K562 (cell line): ENCODE measurements around the gene ZDHHC17. TPM values are rescaled to one million over a fixed set of nuclear protein-coding genes. Genes with fewer than 3 reads are reported as not detected.
A peak's percentile ranks its signal among the peaks of the same experiment; 100 is the strongest.

Experiments used
- ASH1L ChIP-seq: fragments of 450-650 bp; IDR thresholded peaks from 2 replicates; pipeline ENCODE4 v1.6.1; 2018; ENCODE audit warnings: borderline replicate concordance, mild to moderate bottlenecking, low read depth; ENCODE audit not compliant: partially characterized antibody
- BACH1 ChIP-seq: fragments of 200-800 bp; sonication (Bioruptor generic); IDR thresholded peaks from 2 replicates; pipeline ENCODE4 v1.6.1; 2016; ENCODE audit warnings: missing genetic modification characterization, missing compliant biosample characterization
- BDP1 ChIP-seq: IDR thresholded peaks from 3 replicates; pipeline ENCODE4 v1.6.1; 2011; ENCODE audit not compliant: insufficient read length, insufficient read depth
- BRF1 ChIP-seq: IDR thresholded peaks from 3 replicates; pipeline ENCODE4 v1.6.1; 2011; ENCODE audit warnings: borderline replicate concordance, mild to moderate bottlenecking; ENCODE audit not compliant: insufficient read length; ENCODE audit errors: extremely low read depth
- CHAMP1 ChIP-seq: fragments of 450-650 bp; IDR thresholded peaks from 2 replicates; pipeline ENCODE4 v1.6.1; 2016; ENCODE audit warnings: mild to moderate bottlenecking
- CREB3L1 ChIP-seq: fragments of 450-650 bp; IDR thresholded peaks from 2 replicates; pipeline ENCODE4 v1.6.1; 2014; ENCODE audit warnings: low read depth, mild to moderate bottlenecking, moderate library complexity, borderline replicate concordance
- DACH1 ChIP-seq: fragments of 450-650 bp; IDR thresholded peaks from 2 replicates; pipeline ENCODE4 v1.6.1; 2018; ENCODE audit not compliant: partially characterized antibody
- EWSR1 ChIP-seq: fragments of 450-650 bp; IDR thresholded peaks from 2 replicates; pipeline ENCODE4 v1.6.1; 2018; ENCODE audit warnings: borderline replicate concordance, mild to moderate bottlenecking, low read depth, moderate library complexity; ENCODE audit not compliant: partially characterized antibody
- FOXK1 ChIP-seq: sonication (generic); formaldehyde crosslinking; IDR thresholded peaks from 2 replicates; pipeline ENCODE4 v1.8.0; 2022; ENCODE audit warnings: missing genetic modification reagents, mild to moderate bottlenecking, borderline replicate concordance
- FOXP1 ChIP-seq: sonication (generic); formaldehyde crosslinking; IDR thresholded peaks from 2 replicates; pipeline ENCODE4 v1.8.0; 2022; ENCODE audit warnings: mild to moderate bottlenecking, missing genetic modification reagents
- HEY1 ChIP-seq: fragments of 250-450 bp; sonication (Bioruptor Pico); IDR thresholded peaks from 2 replicates; pipeline ENCODE4 v1.5.0; 2020; ENCODE audit warnings: mild to moderate bottlenecking, moderate library complexity, borderline replicate concordance
- HMG20B ChIP-seq: fragments of 250-450 bp; sonication (Bioruptor Pico); IDR thresholded peaks from 2 replicates; pipeline ENCODE4 v1.5.0; 2021; ENCODE audit warnings: mild to moderate bottlenecking
- MEF2D ChIP-seq: conservative IDR thresholded peaks from 2 replicates; pipeline ENCODE4 v1.6.1; 2016; ENCODE audit warnings: low read depth, missing genetic modification characterization, missing compliant biosample characterization
- MNT ChIP-seq, 2 experiments: fragments of 450-650 bp; conservative IDR thresholded peaks; 2 replicates each; pipeline ENCODE4 v1.6.1; 2017; ENCODE audit warnings: mild to moderate bottlenecking in 2 of 2, moderate library complexity in 2 of 2
- MTA2 ChIP-seq: fragments of 450-650 bp; IDR thresholded peaks from 2 replicates; pipeline ENCODE4 v1.6.1; 2016; ENCODE audit warnings: low read depth
- MXI1 ChIP-seq: IDR thresholded peaks from 2 replicates; pipeline ENCODE4 v1.6.1; 2011; ENCODE audit warnings: low read depth, mild to moderate bottlenecking, improper control_type of control experiment, low read length
- NFXL1 ChIP-seq: fragments of 450-650 bp; formaldehyde crosslinking; IDR thresholded peaks from 2 replicates; pipeline ENCODE4 v1.4.0; 2021; ENCODE audit warnings: mild to moderate bottlenecking
- PHB2 ChIP-seq: fragments of 450-650 bp; IDR thresholded peaks from 2 replicates; pipeline ENCODE4 v1.6.1; 2017; ENCODE audit warnings: low read depth
- SP1 ChIP-seq: sonication (generic); formaldehyde crosslinking; IDR thresholded peaks from 2 replicates; pipeline ENCODE4 v1.8.1; 2022; ENCODE audit warnings: mild to moderate bottlenecking, missing genetic modification reagents
- U2AF1 ChIP-seq: fragments of 200-400 bp; formaldehyde crosslinking; optimal IDR thresholded peaks from 2 replicates; pipeline ENCODE3; 2017; ENCODE audit warnings: mild to moderate bottlenecking, low read depth, low read length, moderate library complexity
- YBX1 ChIP-seq: fragments of 450-650 bp; IDR thresholded peaks from 2 replicates; pipeline ENCODE4 v1.7.1; 2016; ENCODE audit warnings: mild to moderate bottlenecking
- ZFP1 ChIP-seq: fragments of 450-650 bp; formaldehyde crosslinking; IDR thresholded peaks from 2 replicates; pipeline ENCODE4 v1.4.0; 2020; ENCODE audit warnings: mild to moderate bottlenecking, mixed read lengths
- ZNF431 ChIP-seq: sonication (generic); formaldehyde crosslinking; IDR thresholded peaks from 2 replicates; pipeline ENCODE4 v1.8.0; 2022; ENCODE audit warnings: mild to moderate bottlenecking, missing genetic modification reagents
- ZNF695 ChIP-seq: fragments of 450-650 bp; formaldehyde crosslinking; IDR thresholded peaks from 2 replicates; pipeline ENCODE4 v1.4.0; 2020; ENCODE audit warnings: mild to moderate bottlenecking, moderate library complexity
- polyA plus RNA-seq, 8 experiments: library from polyadenylated mRNA; depleted of rRNA in 4 of 8; stranded (reverse) in 5 of 8; unstranded in 3 of 8; fragments of >200 nt; fragmentation: Nextera tagmentation in 2 of 8; fragmentation: Illumina TruSeq in 1 of 8; extraction: Ambion mirVana in 2 of 8; extraction: Trizol in 1 of 8; gene quantifications; 2 replicates each; pipeline versions ENCODE4 v1.2.1 to v1.2.3, GENCODE V29; 2011 to 2014; ENCODE audit warnings: inconsistent platforms in 1 of 8, missing spikeins in 1 of 8
- total RNA-seq, 7 experiments: library from RNA; depleted of rRNA in 6 of 7; stranded (reverse); fragments of >200 nt in 6 of 7; fragmentation: Illumina TruSeq in 2 of 7; extraction: Trizol in 2 of 7; gene quantifications; 2 replicates each; pipeline versions ENCODE4 v1.2.1 to v1.2.3, GENCODE V29; 2011 to 2021; ENCODE audit warnings: low replicate concordance in 1 of 7

ZDHHC17 gene
- total and polyA plus RNA-seq, 9 of the 15 experiments (the other 6 are each of a cell fraction or from before 2014, with no cell fraction given) = 6.7 to 66.0 (median 27.5) TPM

- TF ChIP-seq CHAMP1 = peak; percentile 91
- TF ChIP-seq U2AF1 = no peak
- TF ChIP-seq NFXL1 = no peak
- TF ChIP-seq CREB3L1 = no peak
- peak; percentile 79; the same call in 1 of the 2 replicates for TF ChIP-seq FOXP1 (CRISPR knock-in tag)
- TF ChIP-seq HEY1 (CRISPR knock-in tag) = no peak
- no peak for TF ChIP-seq ASH1L
- no peak for TF ChIP-seq HMG20B (CRISPR knock-in tag)
- no peak for TF ChIP-seq BRF1
- no peak for TF ChIP-seq BDP1
- no peak for TF ChIP-seq ZFP1 (CRISPR knock-in tag)
- no peak for TF ChIP-seq EWSR1
- TF ChIP-seq MXI1 = 0 out of 2 replicates have a peak, but pooled peaks have one; percentile 8
- TF ChIP-seq PHB2 = no peak
- no peak for TF ChIP-seq ZNF431 (CRISPR knock-in tag)
- no peak for TF ChIP-seq MTA2
- TF ChIP-seq FOXK1 (CRISPR knock-in tag) = peak; percentile 48; the same call in 1 of the 2 replicates
- TF ChIP-seq SP1 = peak; percentile 82
- no peak for TF ChIP-seq ZNF695 (CRISPR knock-in tag)
- peak; percentile 53 to 85; a peak in 3 of 4 replicates for TF ChIP-seq MNT (conservative IDR thresholded peaks at IDR 0.05)
- no peak for TF ChIP-seq MEF2D
- TF ChIP-seq DACH1 = peak; percentile 26
- no peak for TF ChIP-seq BACH1 (tag)
- TF ChIP-seq YBX1 = no peak
Observed at GRCh38 chr12:76763746-76764675, at the start of gene ZDHHC17 (continued).
